HepG2 (cell line): ENCODE measurements around the gene NME4. TPM values are rescaled to one million over a fixed set of nuclear protein-coding genes. Genes with fewer than 3 reads are reported as not detected.
A peak's percentile ranks its signal among the peaks of the same experiment; 100 is the strongest.

Experiments used
- CERS6 ChIP-seq: sonication (generic); formaldehyde crosslinking; IDR thresholded peaks from 2 replicates; pipeline ENCODE4 v1.5.0; 2020; ENCODE audit warnings: missing genetic modification reagents
- FOXK2 ChIP-seq: fragments of 450-650 bp; IDR thresholded peaks from 2 replicates; pipeline ENCODE4 v1.6.1; 2016
- FOXP1 ChIP-seq, 2 experiments: fragments of 450-650 bp in 1 of 2; IDR thresholded peaks; 2 replicates each; pipeline ENCODE4 v1.6.1; 2017 to 2018; ENCODE audit warnings: antibody characterized with exemption in 1 of 2
- HMGA1 ChIP-seq: sonication (generic); formaldehyde crosslinking; conservative IDR thresholded peaks from 2 replicates; pipeline ENCODE4 v1.4.0; 2020; ENCODE audit warnings: missing genetic modification reagents
- KDM5B ChIP-seq: sonication (generic); formaldehyde crosslinking; IDR thresholded peaks from 2 replicates; pipeline ENCODE4 v1.4.0; 2020; ENCODE audit warnings: missing genetic modification reagents, mild to moderate bottlenecking, borderline replicate concordance
- MXD1 ChIP-seq: sonication (generic); formaldehyde crosslinking; IDR thresholded peaks from 2 replicates; pipeline ENCODE4 v1.4.0; 2020; ENCODE audit warnings: mild to moderate bottlenecking, missing genetic modification reagents
- NFYC ChIP-seq: IDR thresholded peaks from 2 replicates; pipeline ENCODE4 v1.6.1; 2016; ENCODE audit warnings: missing genetic modification reagents, missing compliant biosample characterization
- PRPF4 ChIP-seq: fragments of 200-400 bp; formaldehyde crosslinking; IDR thresholded peaks from 2 replicates; pipeline ENCODE4 v1.6.1; 2016; ENCODE audit warnings: low read length, low read depth; ENCODE audit not compliant: poor library complexity, severe bottlenecking
- RCOR2 ChIP-seq: IDR thresholded peaks from 2 replicates; pipeline ENCODE4 v1.6.1; 2016; ENCODE audit warnings: missing biosample characterization, missing genetic modification reagents
- SAP130 ChIP-seq: IDR thresholded peaks from 2 replicates; pipeline ENCODE4 v1.6.1; 2016; ENCODE audit warnings: low read depth
- SNAPC2 ChIP-seq: sonication (generic); formaldehyde crosslinking; IDR thresholded peaks from 2 replicates; pipeline ENCODE4 v1.8.1; 2022; ENCODE audit warnings: mild to moderate bottlenecking, missing genetic modification reagents
- STAT6 ChIP-seq: sonication (generic); formaldehyde crosslinking; IDR thresholded peaks from 2 replicates; pipeline ENCODE4 v1.4.0; 2020; ENCODE audit warnings: missing genetic modification reagents, mild to moderate bottlenecking, borderline replicate concordance
- THAP9 ChIP-seq: sonication (generic); formaldehyde crosslinking; IDR thresholded peaks from 2 replicates; pipeline ENCODE4; 2020; ENCODE audit warnings: missing genetic modification reagents, mild to moderate bottlenecking, borderline replicate concordance
- ZC3H13 ChIP-seq: sonication (generic); formaldehyde crosslinking; IDR thresholded peaks from 2 replicates; pipeline ENCODE4 v1.8.1; 2023; ENCODE audit warnings: mild to moderate bottlenecking, missing genetic modification reagents, moderate library complexity
- ZNF329 ChIP-seq: sonication (generic); formaldehyde crosslinking; IDR thresholded peaks from 2 replicates; pipeline ENCODE4 v1.9.0; 2021; ENCODE audit warnings: low read depth, mild to moderate bottlenecking, missing genetic modification reagents
- ZNF550 ChIP-seq: sonication (generic); formaldehyde crosslinking; IDR thresholded peaks from 2 replicates; pipeline ENCODE4 v1.4.0; 2020; ENCODE audit warnings: mild to moderate bottlenecking, missing genetic modification reagents, borderline replicate concordance
- ZNF605 ChIP-seq: sonication (generic); formaldehyde crosslinking; IDR thresholded peaks from 2 replicates; pipeline ENCODE4 v1.8.0; 2022; ENCODE audit warnings: mild to moderate bottlenecking, missing genetic modification reagents
- ZNF687 ChIP-seq: sonication (generic); formaldehyde crosslinking; IDR thresholded peaks from 2 replicates; pipeline ENCODE4 v1.5.1; 2020; ENCODE audit warnings: mild to moderate bottlenecking, missing genetic modification reagents, moderate library complexity
- polyA plus RNA-seq, 8 experiments: library from polyadenylated mRNA; depleted of rRNA in 3 of 8; stranded (reverse) in 7 of 8; unstranded in 1 of 8; fragments of >200 nt; fragmentation: Illumina TruSeq in 4 of 8; extraction: Trizol in 4 of 8; gene quantifications; 2 replicates each; pipeline versions ENCODE4 v1.2.1 to v1.2.3, GENCODE V29; 2011 to 2016; ENCODE audit warnings: low read depth in 4 of 8, missing spikeins in 1 of 8, mixed read lengths in 1 of 8; ENCODE audit not compliant: insufficient read depth in 1 of 8
- total RNA-seq, 5 experiments: library from RNA; depleted of rRNA; stranded (reverse); fragments of >200 nt; fragmentation: Illumina TruSeq; extraction: Trizol; gene quantifications; 2 replicates each; pipeline ENCODE4 v1.2.3, GENCODE V29; 2016; ENCODE audit warnings: low read depth in 1 of 5

The NME4 gene
- total and polyA plus RNA-seq, 2 of the 13 experiments (the other 11 are each of a cell fraction or from before 2014, with no cell fraction given): 121 to 263 TPM

GRCh38 chr16:397736-398332 lies 835 bp downstream of the NME4 start (continued):
- TF ChIP-seq ZNF687 (CRISPR knock-in tag) (peak; percentile 62), RCOR2 (no peak), MXD1 (CRISPR knock-in tag) (0 out of 2 replicates have a peak, but pooled peaks have one; percentile 46), PRPF4 (no peak), KDM5B (CRISPR knock-in tag) (no peak), ZNF550 (CRISPR knock-in tag) (no peak), ZNF329 (0 out of 2 replicates have a peak, but pooled peaks have one; percentile 3), HMGA1 (no peak), ZNF605 (CRISPR knock-in tag) (0 out of 2 replicates have a peak, but pooled peaks have one; percentile 30), FOXP1 (IDR thresholded peaks at IDR 0.05) (no peak), FOXP1 (CRISPR knock-in tag; IDR thresholded peaks at IDR 0.05) (no peak), FOXK2 (no peak), SAP130 (0 out of 2 replicates have a peak, but pooled peaks have one; percentile 10), ZC3H13 (no peak), NFYC (CRISPR knock-in tag) (no peak), THAP9 (CRISPR knock-in tag) (no peak), SNAPC2 (CRISPR knock-in tag) (no peak), CERS6 (CRISPR knock-in tag) (no peak), STAT6 (CRISPR knock-in tag) (no peak)
